HepG2 (cell line): ENCODE results near the gene SPIRE1. TPM values are rescaled to one million over a fixed set of nuclear protein-coding genes. Genes with fewer than 3 reads are reported as not detected.

ENCODE experiments used
- ELF1 ChIP-seq: sonication (generic); formaldehyde crosslinking; IDR thresholded peaks from 2 replicates; pipeline ENCODE4 v1.4.0; 2020; ENCODE audit warnings: missing genetic modification reagents
- ELF3 ChIP-seq: IDR thresholded peaks from 2 replicates; pipeline ENCODE4 v1.6.1; 2016; ENCODE audit warnings: missing genetic modification reagents, missing compliant biosample characterization
- GZF1 ChIP-seq: sonication (generic); formaldehyde crosslinking; IDR thresholded peaks from 2 replicates; pipeline ENCODE4 v1.5.1; 2020; ENCODE audit warnings: mild to moderate bottlenecking, missing genetic modification reagents
- NCOA2 ChIP-seq: sonication (generic); formaldehyde crosslinking; IDR thresholded peaks from 2 replicates; pipeline ENCODE4 v1.8.0; 2022; ENCODE audit warnings: inconsistent platforms
- PATZ1 ChIP-seq: sonication (generic); formaldehyde crosslinking; IDR thresholded peaks from 2 replicates; pipeline ENCODE4 v1.4.0; 2020; ENCODE audit warnings: missing genetic modification reagents
- PITX1 ChIP-seq: sonication (generic); formaldehyde crosslinking; IDR thresholded peaks from 2 replicates; pipeline ENCODE4 v1.5.1; 2020; ENCODE audit warnings: mild to moderate bottlenecking, missing genetic modification reagents
- POLR2AphosphoS5 ChIP-seq: IDR thresholded peaks from 2 replicates; pipeline ENCODE4 v1.6.1; 2012; ENCODE audit warnings: low read depth, low read length
- XRCC5 ChIP-seq: fragments of 200-400 bp; formaldehyde crosslinking; optimal IDR thresholded peaks from 2 replicates; pipeline ENCODE3; 2017; ENCODE audit warnings: mild to moderate bottlenecking, low read length
- ZNF253 ChIP-seq: sonication (generic); formaldehyde crosslinking; IDR thresholded peaks from 2 replicates; pipeline ENCODE4 v1.8.0; 2022; ENCODE audit warnings: mild to moderate bottlenecking, missing genetic modification reagents, borderline replicate concordance
- ZNF329 ChIP-seq: sonication (generic); formaldehyde crosslinking; IDR thresholded peaks from 2 replicates; pipeline ENCODE4 v1.9.0; 2021; ENCODE audit warnings: low read depth, mild to moderate bottlenecking, missing genetic modification reagents
- ZNF432 ChIP-seq: sonication (generic); formaldehyde crosslinking; IDR thresholded peaks from 2 replicates; pipeline ENCODE4 v1.5.0; 2020; ENCODE audit warnings: missing genetic modification reagents, mild to moderate bottlenecking, borderline replicate concordance
- ZNF703 ChIP-seq: sonication (generic); formaldehyde crosslinking; IDR thresholded peaks from 2 replicates; pipeline ENCODE4 v1.5.1; 2020; ENCODE audit warnings: missing genetic modification reagents, mild to moderate bottlenecking, moderate library complexity, borderline replicate concordance
- polyA plus RNA-seq, 8 experiments: library from polyadenylated mRNA; depleted of rRNA in 3 of 8; stranded (reverse) in 7 of 8; unstranded in 1 of 8; fragments of >200 nt; fragmentation: Illumina TruSeq in 4 of 8; extraction: Trizol in 4 of 8; gene quantifications; 2 replicates each; pipeline versions ENCODE4 v1.2.1 to v1.2.3, GENCODE V29; 2011 to 2016; ENCODE audit warnings: low read depth in 4 of 8, missing spikeins in 1 of 8, mixed read lengths in 1 of 8; ENCODE audit not compliant: insufficient read depth in 1 of 8
- total RNA-seq, 5 experiments: library from RNA; depleted of rRNA; stranded (reverse); fragments of >200 nt; fragmentation: Illumina TruSeq; extraction: Trizol; gene quantifications; 2 replicates each; pipeline ENCODE4 v1.2.3, GENCODE V29; 2016; ENCODE audit warnings: low read depth in 1 of 5
- TF ChIP-seq, protein P1 (sequence below): sonication (generic); formaldehyde crosslinking; IDR thresholded peaks from 2 replicates; pipeline ENCODE4 v1.4.0; 2020; ENCODE audit warnings: mild to moderate bottlenecking, missing genetic modification reagents
- TF ChIP-seq, protein P2 (sequence below): sonication (generic); formaldehyde crosslinking; IDR thresholded peaks from 2 replicates; pipeline ENCODE4 v1.4.0; 2020; ENCODE audit warnings: missing genetic modification reagents, borderline replicate concordance
- TF ChIP-seq, protein P3 (sequence below): sonication (generic); formaldehyde crosslinking; IDR thresholded peaks from 2 replicates; pipeline ENCODE4 v1.9.0; 2022; ENCODE audit warnings: low read depth, missing genetic modification reagents

SPIRE1 gene
- total and polyA plus RNA-seq, 2 of the 13 experiments (the other 11 are each of a cell fraction or from before 2014, with no cell fraction given), result 9.9 to 21.3 TPM

- TF ChIP-seq POLR2AphosphoS5 (no peak), XRCC5 (no peak), GZF1 (CRISPR knock-in tag) (no peak), ZNF703 (no peak), PATZ1 (CRISPR knock-in tag) (no peak), PITX1 (CRISPR knock-in tag) (no peak), ZNF329 (CRISPR knock-in tag) (no peak), ELF3 (CRISPR knock-in tag) (peak; percentile 29; the same call in 1 of the 2 replicates), ELF1 (CRISPR knock-in tag) (0 out of 2 replicates have a peak, but pooled peaks have one; percentile 23), NCOA2 (CRISPR knock-in tag) (peak; percentile 19; the same call in 1 of the 2 replicates), ZNF253 (CRISPR knock-in tag) (no peak), ZNF432 (CRISPR knock-in tag) (no peak)
- TF ChIP-seq, protein P1, sequence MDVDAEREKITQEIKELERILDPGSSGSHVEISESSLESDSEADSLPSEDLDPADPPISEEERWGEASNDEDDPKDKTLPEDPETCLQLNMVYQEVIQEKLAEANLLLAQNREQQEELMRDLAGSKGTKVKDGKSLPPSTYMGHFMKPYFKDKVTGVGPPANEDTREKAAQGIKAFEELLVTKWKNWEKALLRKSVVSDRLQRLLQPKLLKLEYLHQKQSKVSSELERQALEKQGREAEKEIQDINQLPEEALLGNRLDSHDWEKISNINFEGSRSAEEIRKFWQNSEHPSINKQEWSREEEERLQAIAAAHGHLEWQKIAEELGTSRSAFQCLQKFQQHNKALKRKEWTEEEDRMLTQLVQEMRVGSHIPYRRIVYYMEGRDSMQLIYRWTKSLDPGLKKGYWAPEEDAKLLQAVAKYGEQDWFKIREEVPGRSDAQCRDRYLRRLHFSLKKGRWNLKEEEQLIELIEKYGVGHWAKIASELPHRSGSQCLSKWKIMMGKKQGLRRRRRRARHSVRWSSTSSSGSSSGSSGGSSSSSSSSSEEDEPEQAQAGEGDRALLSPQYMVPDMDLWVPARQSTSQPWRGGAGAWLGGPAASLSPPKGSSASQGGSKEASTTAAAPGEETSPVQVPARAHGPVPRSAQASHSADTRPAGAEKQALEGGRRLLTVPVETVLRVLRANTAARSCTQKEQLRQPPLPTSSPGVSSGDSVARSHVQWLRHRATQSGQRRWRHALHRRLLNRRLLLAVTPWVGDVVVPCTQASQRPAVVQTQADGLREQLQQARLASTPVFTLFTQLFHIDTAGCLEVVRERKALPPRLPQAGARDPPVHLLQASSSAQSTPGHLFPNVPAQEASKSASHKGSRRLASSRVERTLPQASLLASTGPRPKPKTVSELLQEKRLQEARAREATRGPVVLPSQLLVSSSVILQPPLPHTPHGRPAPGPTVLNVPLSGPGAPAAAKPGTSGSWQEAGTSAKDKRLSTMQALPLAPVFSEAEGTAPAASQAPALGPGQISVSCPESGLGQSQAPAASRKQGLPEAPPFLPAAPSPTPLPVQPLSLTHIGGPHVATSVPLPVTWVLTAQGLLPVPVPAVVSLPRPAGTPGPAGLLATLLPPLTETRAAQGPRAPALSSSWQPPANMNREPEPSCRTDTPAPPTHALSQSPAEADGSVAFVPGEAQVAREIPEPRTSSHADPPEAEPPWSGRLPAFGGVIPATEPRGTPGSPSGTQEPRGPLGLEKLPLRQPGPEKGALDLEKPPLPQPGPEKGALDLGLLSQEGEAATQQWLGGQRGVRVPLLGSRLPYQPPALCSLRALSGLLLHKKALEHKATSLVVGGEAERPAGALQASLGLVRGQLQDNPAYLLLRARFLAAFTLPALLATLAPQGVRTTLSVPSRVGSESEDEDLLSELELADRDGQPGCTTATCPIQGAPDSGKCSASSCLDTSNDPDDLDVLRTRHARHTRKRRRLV (CRISPR knock-in tag), result no peak
- TF ChIP-seq, protein P2, sequence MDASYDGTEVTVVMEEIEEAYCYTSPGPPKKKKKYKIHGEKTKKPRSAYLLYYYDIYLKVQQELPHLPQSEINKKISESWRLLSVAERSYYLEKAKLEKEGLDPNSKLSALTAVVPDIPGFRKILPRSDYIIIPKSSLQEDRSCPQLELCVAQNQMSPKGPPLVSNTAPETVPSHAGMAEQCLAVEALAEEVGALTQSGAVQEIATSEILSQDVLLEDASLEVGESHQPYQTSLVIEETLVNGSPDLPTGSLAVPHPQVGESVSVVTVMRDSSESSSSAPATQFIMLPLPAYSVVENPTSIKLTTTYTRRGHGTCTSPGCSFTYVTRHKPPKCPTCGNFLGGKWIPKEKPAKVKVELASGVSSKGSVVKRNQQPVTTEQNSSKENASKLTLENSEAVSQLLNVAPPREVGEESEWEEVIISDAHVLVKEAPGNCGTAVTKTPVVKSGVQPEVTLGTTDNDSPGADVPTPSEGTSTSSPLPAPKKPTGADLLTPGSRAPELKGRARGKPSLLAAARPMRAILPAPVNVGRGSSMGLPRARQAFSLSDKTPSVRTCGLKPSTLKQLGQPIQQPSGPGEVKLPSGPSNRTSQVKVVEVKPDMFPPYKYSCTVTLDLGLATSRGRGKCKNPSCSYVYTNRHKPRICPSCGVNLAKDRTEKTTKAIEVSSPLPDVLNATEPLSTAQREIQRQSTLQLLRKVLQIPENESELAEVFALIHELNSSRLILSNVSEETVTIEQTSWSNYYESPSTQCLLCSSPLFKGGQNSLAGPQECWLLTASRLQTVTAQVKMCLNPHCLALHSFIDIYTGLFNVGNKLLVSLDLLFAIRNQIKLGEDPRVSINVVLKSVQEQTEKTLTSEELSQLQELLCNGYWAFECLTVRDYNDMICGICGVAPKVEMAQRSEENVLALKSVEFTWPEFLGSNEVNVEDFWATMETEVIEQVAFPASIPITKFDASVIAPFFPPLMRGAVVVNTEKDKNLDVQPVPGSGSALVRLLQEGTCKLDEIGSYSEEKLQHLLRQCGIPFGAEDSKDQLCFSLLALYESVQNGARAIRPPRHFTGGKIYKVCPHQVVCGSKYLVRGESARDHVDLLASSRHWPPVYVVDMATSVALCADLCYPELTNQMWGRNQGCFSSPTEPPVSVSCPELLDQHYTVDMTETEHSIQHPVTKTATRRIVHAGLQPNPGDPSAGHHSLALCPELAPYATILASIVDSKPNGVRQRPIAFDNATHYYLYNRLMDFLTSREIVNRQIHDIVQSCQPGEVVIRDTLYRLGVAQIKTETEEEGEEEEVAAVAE (CRISPR knock-in tag), result no peak
- TF ChIP-seq, protein P3, sequence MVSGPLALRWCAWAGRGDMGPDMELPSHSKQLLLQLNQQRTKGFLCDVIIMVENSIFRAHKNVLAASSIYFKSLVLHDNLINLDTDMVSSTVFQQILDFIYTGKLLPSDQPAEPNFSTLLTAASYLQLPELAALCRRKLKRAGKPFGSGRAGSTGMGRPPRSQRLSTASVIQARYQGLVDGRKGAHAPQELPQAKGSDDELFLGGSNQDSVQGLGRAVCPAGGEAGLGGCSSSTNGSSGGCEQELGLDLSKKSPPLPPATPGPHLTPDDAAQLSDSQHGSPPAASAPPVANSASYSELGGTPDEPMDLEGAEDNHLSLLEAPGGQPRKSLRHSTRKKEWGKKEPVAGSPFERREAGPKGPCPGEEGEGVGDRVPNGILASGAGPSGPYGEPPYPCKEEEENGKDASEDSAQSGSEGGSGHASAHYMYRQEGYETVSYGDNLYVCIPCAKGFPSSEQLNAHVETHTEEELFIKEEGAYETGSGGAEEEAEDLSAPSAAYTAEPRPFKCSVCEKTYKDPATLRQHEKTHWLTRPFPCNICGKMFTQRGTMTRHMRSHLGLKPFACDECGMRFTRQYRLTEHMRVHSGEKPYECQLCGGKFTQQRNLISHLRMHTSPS (CRISPR knock-in tag), result no peak
Measured at GRCh38 chr18:12639990-12640880, 17.7 kb downstream of the SPIRE1 start (continued).
